H1 (cell line): ENCODE results near the gene SH3RF2. TPM values are rescaled to one million over a fixed set of nuclear protein-coding genes. Genes with fewer than 3 reads are reported as not detected.

Experiments
- BACH1 ChIP-seq: IDR thresholded peaks from 2 replicates; pipeline ENCODE4 v1.6.1; 2012; ENCODE audit warnings: low read length, improper control_type of control experiment
- CHD7 ChIP-seq: fragments of 300-600 bp; sonication (generic); IDR thresholded peaks from 2 replicates; pipeline ENCODE4 v1.7.1; 2012; ENCODE audit warnings: low read length, moderate library complexity, mild to moderate bottlenecking, inconsistent platforms; ENCODE audit not compliant: insufficient replicate concordance
- MAFK ChIP-seq: IDR thresholded peaks from 2 replicates; pipeline ENCODE4 v1.6.1; 2012; ENCODE audit warnings: low read depth, mild to moderate bottlenecking, improper control_type of control experiment, low read length
- PHF8 ChIP-seq: fragments of 200-600 bp; sonication (generic); conservative IDR thresholded peaks from 2 replicates; pipeline ENCODE4 v1.7.1; 2012; ENCODE audit warnings: low read depth, mild to moderate bottlenecking, inconsistent platforms, low read length, moderate library complexity
- POU5F1 ChIP-seq: IDR thresholded peaks from 2 replicates; pipeline ENCODE4 v1.6.1; 2011; ENCODE audit warnings: low read depth, mild to moderate bottlenecking, low read length, moderate library complexity
- YY1 ChIP-seq: IDR thresholded peaks from 2 replicates; pipeline ENCODE4 v1.6.1; 2011; ENCODE audit warnings: low read depth, mild to moderate bottlenecking, low read length
- polyA plus RNA-seq, 7 experiments: library from polyadenylated mRNA; depleted of rRNA in 3 of 7; stranded (reverse) in 5 of 7; unstranded in 2 of 7; fragments of >200 nt in 5 of 7; fragments of 200-250 nt in 2 of 7; gene quantifications; 1 replicate in 5 of 7; 2 replicates in 1 of 7; 4 replicates in 1 of 7; pipeline versions ENCODE4 v1.2.1 to v1.2.3, GENCODE V29; 2011 to 2013; ENCODE audit warnings: missing spikeins in 2 of 7, mixed read lengths in 2 of 7
- total RNA-seq: library from RNA; stranded (reverse); fragmentation: NEBNext Ultra II Directional; extraction: Animal tissue kit (Norgen Biotek cat#: 25700); gene quantifications from 2 replicates; pipeline ENCODE4 v1.2.1, GENCODE V29; 2021
- TF ChIP-seq, protein P1 (sequence below), 3 experiments: IDR thresholded peaks; 1 replicate in 2 of 3; 2 replicates in 1 of 3; pipeline versions ENCODE4 v1.5.1 to v1.6.1; 2011; ENCODE audit warnings: low read length in 3 of 3, mild to moderate bottlenecking in 3 of 3, inconsistent platforms in 2 of 3, low read depth in 1 of 3, moderate library complexity in 1 of 3; ENCODE audit not compliant: insufficient read depth in 1 of 3; ENCODE audit errors: control extremely low read depth in 1 of 3

SH3RF2 gene
- total and polyA plus RNA-seq, 2 of the 8 experiments (the other 6 are each of a cell fraction or from before 2014, with no cell fraction given), result 0.80 to 0.95 TPM

GRCh38 chr5:145960848-145961600 is 24.6 kb downstream of the SH3RF2 start (continued):
- TF ChIP-seq, protein P1, sequence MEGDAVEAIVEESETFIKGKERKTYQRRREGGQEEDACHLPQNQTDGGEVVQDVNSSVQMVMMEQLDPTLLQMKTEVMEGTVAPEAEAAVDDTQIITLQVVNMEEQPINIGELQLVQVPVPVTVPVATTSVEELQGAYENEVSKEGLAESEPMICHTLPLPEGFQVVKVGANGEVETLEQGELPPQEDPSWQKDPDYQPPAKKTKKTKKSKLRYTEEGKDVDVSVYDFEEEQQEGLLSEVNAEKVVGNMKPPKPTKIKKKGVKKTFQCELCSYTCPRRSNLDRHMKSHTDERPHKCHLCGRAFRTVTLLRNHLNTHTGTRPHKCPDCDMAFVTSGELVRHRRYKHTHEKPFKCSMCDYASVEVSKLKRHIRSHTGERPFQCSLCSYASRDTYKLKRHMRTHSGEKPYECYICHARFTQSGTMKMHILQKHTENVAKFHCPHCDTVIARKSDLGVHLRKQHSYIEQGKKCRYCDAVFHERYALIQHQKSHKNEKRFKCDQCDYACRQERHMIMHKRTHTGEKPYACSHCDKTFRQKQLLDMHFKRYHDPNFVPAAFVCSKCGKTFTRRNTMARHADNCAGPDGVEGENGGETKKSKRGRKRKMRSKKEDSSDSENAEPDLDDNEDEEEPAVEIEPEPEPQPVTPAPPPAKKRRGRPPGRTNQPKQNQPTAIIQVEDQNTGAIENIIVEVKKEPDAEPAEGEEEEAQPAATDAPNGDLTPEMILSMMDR (IDR thresholded peaks at IDR 0.05; ENCODE audit: control extremely low read depth in 1 of 3, insufficient read depth in 1 of 3, low read depth in 1 of 3, low read length in 3 of 3), result no peak
- no peak for TF ChIP-seq POU5F1
- no peak for TF ChIP-seq PHF8
- TF ChIP-seq BACH1, result no peak
- no peak for TF ChIP-seq YY1
- no peak for TF ChIP-seq CHD7
- no peak for TF ChIP-seq MAFK
